ENCODE results near the gene TMSB10. TPM values are rescaled to one million over a fixed set of nuclear protein-coding genes. Genes with fewer than 3 reads are reported as not detected.

The TMSB10 gene
- total and polyA plus RNA-seq, 2 of the 13 experiments (the other 11 are each of a cell fraction or from before 2014, with no cell fraction given), result 665 to 708 TPM

DNA sequence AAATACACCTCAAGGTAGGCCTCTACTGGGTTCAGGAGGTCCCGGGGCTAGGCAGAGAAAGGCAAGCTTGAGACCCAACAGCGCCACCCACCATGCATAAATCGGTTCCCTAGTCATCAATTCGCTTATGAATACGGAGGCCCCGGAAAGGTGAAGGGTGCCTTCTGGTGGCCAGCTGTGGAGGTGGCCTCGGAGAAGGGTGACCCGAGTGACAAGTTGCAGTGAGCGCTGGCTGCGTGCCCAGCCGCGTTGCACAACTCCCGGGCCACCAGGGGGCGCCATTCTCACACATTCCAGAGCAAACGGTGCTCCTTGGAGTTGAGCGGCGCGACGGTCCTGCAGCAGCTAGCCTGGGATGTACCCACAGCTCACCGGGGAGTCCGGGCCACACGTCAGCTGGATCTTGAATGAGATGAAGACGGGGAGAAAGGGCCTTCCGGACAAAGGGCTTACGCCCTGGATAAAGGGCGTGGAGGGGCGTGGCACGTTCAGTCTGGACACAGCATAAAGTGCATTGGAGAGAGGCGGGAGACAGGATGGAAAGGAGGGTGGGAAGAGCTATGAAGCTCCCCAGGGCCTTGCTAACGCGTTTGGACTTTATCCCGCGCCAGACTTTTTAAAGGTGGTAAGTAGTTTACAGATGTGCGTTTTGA, 20.4 kb downstream of the TMSB10 start (continued):
- no peak for TF ChIP-seq SOX6 (IDR thresholded peaks at IDR 0.05)
- peak; percentile 91 for TF ChIP-seq SOX6 (CRISPR knock-in tag; IDR thresholded peaks at IDR 0.05)
- peak; percentile 89 for TF ChIP-seq PTBP1 (IDR thresholded peaks at IDR 0.05; ENCODE audit: low read depth, low read length, poor library complexity, severe bottlenecking)
- no peak for TF ChIP-seq ZNF496 (CRISPR knock-in tag; IDR thresholded peaks at IDR 0.05; ENCODE audit: insufficient replicate concordance)
- peak; percentile 92 for TF ChIP-seq ZFP37 (CRISPR knock-in tag; IDR thresholded peaks at IDR 0.05; ENCODE audit: borderline replicate concordance)
- TF ChIP-seq, protein P1, sequence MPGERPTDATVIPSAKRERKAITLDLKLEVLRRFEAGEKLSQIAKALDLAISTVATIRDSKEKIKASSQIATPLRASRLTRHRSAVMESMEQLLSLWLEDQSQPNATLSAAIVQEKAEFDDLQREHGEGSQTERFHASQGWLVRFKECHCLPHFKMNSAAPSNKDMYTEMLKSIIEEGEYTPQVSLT (CRISPR knock-in tag; IDR thresholded peaks at IDR 0.05; ENCODE audit: borderline replicate concordance, low read depth), result peak; percentile 54
- TF ChIP-seq RXRB (CRISPR knock-in tag; IDR thresholded peaks at IDR 0.05; ENCODE audit: borderline replicate concordance), result peak; percentile 91
- peak; percentile 85; the same call in 1 of the 2 replicates for TF ChIP-seq ZNF431 (CRISPR knock-in tag; IDR thresholded peaks at IDR 0.05; ENCODE audit: borderline replicate concordance, low read depth)
- TF ChIP-seq ERF (CRISPR knock-in tag; IDR thresholded peaks at IDR 0.05), result peak; percentile 95
- TF ChIP-seq CBX1 (IDR thresholded peaks at IDR 0.05; ENCODE audit: low read depth), result peak; percentile 94
- peak; percentile 95 for TF ChIP-seq CBFB (CRISPR knock-in tag; IDR thresholded peaks at IDR 0.05)
- TF ChIP-seq ZNF552 (CRISPR knock-in tag; IDR thresholded peaks at IDR 0.05; ENCODE audit: borderline replicate concordance), result peak; percentile 37; the same call in 1 of the 2 replicates
- TF ChIP-seq ZMYM3 (CRISPR knock-in tag; IDR thresholded peaks at IDR 0.05), result peak; percentile 85
- TF ChIP-seq, protein P2, sequence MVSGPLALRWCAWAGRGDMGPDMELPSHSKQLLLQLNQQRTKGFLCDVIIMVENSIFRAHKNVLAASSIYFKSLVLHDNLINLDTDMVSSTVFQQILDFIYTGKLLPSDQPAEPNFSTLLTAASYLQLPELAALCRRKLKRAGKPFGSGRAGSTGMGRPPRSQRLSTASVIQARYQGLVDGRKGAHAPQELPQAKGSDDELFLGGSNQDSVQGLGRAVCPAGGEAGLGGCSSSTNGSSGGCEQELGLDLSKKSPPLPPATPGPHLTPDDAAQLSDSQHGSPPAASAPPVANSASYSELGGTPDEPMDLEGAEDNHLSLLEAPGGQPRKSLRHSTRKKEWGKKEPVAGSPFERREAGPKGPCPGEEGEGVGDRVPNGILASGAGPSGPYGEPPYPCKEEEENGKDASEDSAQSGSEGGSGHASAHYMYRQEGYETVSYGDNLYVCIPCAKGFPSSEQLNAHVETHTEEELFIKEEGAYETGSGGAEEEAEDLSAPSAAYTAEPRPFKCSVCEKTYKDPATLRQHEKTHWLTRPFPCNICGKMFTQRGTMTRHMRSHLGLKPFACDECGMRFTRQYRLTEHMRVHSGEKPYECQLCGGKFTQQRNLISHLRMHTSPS (CRISPR knock-in tag; IDR thresholded peaks at IDR 0.05; ENCODE audit: low read depth), result 0 out of 2 replicates have a peak, but pooled peaks have one; percentile 66
- no peak; the same call in 1 of the 2 replicates for TF ChIP-seq ZNF530 (CRISPR knock-in tag; IDR thresholded peaks at IDR 0.05; ENCODE audit: low read depth)
- peak; percentile 87 for TF ChIP-seq AGO1 (IDR thresholded peaks at IDR 0.05; ENCODE audit: low read depth, low read length, poor library complexity, severe bottlenecking)
- TF ChIP-seq MLLT10 (CRISPR knock-in tag; IDR thresholded peaks at IDR 0.05), result no peak
- peak; percentile 98 for TF ChIP-seq HOXA5 (CRISPR knock-in tag; IDR thresholded peaks at IDR 0.05)
- TF ChIP-seq KAT8 (CRISPR knock-in tag; IDR thresholded peaks at IDR 0.05), result peak; percentile 92
- peak; percentile 90 for TF ChIP-seq HOXD1 (CRISPR knock-in tag; IDR thresholded peaks at IDR 0.05)
- TF ChIP-seq ZNF850 (CRISPR knock-in tag; conservative IDR thresholded peaks at IDR 0.05), result no peak
- no peak for TF ChIP-seq NONO (IDR thresholded peaks at IDR 0.05)
- TF ChIP-seq NONO (CRISPR knock-in tag; conservative IDR thresholded peaks at IDR 0.05), result peak; percentile 100
- TF ChIP-seq U2AF1 (optimal IDR thresholded peaks at IDR 0.05; ENCODE audit: low read depth, low read length), result no peak
- TF ChIP-seq, protein P3, sequence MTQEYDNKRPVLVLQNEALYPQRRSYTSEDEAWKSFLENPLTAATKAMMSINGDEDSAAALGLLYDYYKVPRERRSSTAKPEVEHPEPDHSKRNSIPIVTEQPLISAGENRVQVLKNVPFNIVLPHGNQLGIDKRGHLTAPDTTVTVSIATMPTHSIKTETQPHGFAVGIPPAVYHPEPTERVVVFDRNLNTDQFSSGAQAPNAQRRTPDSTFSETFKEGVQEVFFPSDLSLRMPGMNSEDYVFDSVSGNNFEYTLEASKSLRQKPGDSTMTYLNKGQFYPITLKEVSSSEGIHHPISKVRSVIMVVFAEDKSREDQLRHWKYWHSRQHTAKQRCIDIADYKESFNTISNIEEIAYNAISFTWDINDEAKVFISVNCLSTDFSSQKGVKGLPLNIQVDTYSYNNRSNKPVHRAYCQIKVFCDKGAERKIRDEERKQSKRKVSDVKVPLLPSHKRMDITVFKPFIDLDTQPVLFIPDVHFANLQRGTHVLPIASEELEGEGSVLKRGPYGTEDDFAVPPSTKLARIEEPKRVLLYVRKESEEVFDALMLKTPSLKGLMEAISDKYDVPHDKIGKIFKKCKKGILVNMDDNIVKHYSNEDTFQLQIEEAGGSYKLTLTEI (CRISPR knock-in tag; conservative IDR thresholded peaks at IDR 0.05), result no peak
- TF ChIP-seq RBM39 (IDR thresholded peaks at IDR 0.05; ENCODE audit: low read depth, low read length, poor library complexity, severe bottlenecking), result peak; percentile 96
- TF ChIP-seq SP140L (CRISPR knock-in tag; IDR thresholded peaks at IDR 0.05; ENCODE audit: borderline replicate concordance), result peak; percentile 97; the same call in 1 of the 2 replicates

All from HepG2 (cell line).